ENCODE results near the gene CST4. TPM values are rescaled to one million over a fixed set of nuclear protein-coding genes. Genes with fewer than 3 reads are reported as not detected.
"Not testable (repeated sequence)": the region's sequence is repeated elsewhere in the genome, so short reads cannot be mapped to it uniquely, and the experiment has no call there.

The CST4 gene
- total and polyA plus RNA-seq, 2 donors, result 0.80 to 9.9 TPM

DNA sequence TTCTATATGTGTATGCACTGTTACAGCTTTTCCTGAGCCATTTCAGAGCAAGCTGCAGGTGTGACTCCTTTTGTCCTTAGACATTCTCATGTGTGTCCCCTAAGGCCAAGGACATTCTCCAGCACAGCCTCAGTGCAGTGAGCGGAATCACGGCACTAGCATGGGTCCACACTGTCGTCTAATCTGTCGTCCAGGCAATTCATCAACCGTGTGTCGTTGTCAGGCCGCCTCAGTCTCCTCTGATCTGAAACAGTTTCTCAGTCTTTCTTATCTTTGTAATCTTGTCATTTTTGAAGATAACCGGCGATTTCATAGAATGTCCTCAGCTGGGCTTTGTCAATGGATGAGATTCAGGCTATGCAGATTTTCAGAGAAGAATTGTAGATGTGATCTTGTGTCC is 30.5 kb upstream of the CST4 start:
- not testable (repeated sequence) for DNase-seq (ENCODE audit: low read depth in 6 of 9, low spot score in 9 of 9); H3K27ac ChIP-seq (ENCODE audit: low read depth in 1 of 2, low read length in 1 of 2); H3K4me3 ChIP-seq (ENCODE audit: low read length in 2 of 2); H3K36me3 ChIP-seq (ENCODE audit: control insufficient read depth in 2 of 2, insufficient read depth in 2 of 2, low read length in 1 of 2); H3K4me1 ChIP-seq (ENCODE audit: control insufficient read depth in 2 of 2, insufficient read depth in 2 of 2, low read length in 2 of 2); H3K9me3 ChIP-seq (ENCODE audit: control insufficient read depth in 2 of 2, insufficient read depth in 1 of 2, low read length in 1 of 2); H3K27me3 ChIP-seq (ENCODE audit: control insufficient read depth in 2 of 2, insufficient read depth in 1 of 2, low read length in 1 of 2)
- 83% methylated on average over 9 of the region's 9 CpGs for WGBS

- H3K27me3 ChIP-seq (ENCODE audit: control insufficient read depth in 2 of 2, insufficient read depth in 1 of 2, low read length in 1 of 2); H3K36me3 ChIP-seq (ENCODE audit: control insufficient read depth in 2 of 2, insufficient read depth in 2 of 2, low read length in 1 of 2); DNase-seq (ENCODE audit: low read depth in 6 of 9, low spot score in 9 of 9): not testable (repeated sequence)
Measured at GRCh38 chr20:23711778-23712177, 22.9 kb upstream of the CST4 start.

GRCh38 chr20:23710771-23711170 is 21.9 kb upstream of the CST4 start:
- Histone ChIP-seq H3K4me3 (ENCODE audit: low read length in 2 of 2) (no peak overlapping the region), H3K27ac (ENCODE audit: low read depth in 1 of 2, low read length in 1 of 2) (no peak overlapping the region), H3K4me1 (ENCODE audit: control insufficient read depth in 2 of 2, insufficient read depth in 2 of 2, low read length in 2 of 2) (no peaks in the 10 kb centered on the region), H3K27me3 (ENCODE audit: control insufficient read depth in 2 of 2, insufficient read depth in 1 of 2, low read length in 1 of 2) (no peaks in the 10 kb centered on the region), H3K9me3 (ENCODE audit: control insufficient read depth in 2 of 2, insufficient read depth in 1 of 2, low read length in 1 of 2) (no peaks in the 10 kb centered on the region), H3K36me3 (ENCODE audit: control insufficient read depth in 2 of 2, insufficient read depth in 2 of 2, low read length in 1 of 2) (no peaks in the 10 kb centered on the region)
- no peak for DNase-seq (ENCODE audit: low read depth in 6 of 9, low spot score in 9 of 9)
- WGBS, result 97% methylated on average over 4 of the region's 4 CpGs

More at GRCh38 chr20:23711778-23712177, 22.9 kb upstream of the CST4 start:
- not testable (repeated sequence) for H3K4me3 ChIP-seq (ENCODE audit: low read length in 2 of 2); H3K27ac ChIP-seq (ENCODE audit: low read depth in 1 of 2, low read length in 1 of 2); H3K4me1 ChIP-seq (ENCODE audit: control insufficient read depth in 2 of 2, insufficient read depth in 2 of 2, low read length in 2 of 2); H3K9me3 ChIP-seq (ENCODE audit: control insufficient read depth in 2 of 2, insufficient read depth in 1 of 2, low read length in 1 of 2)

DNA sequence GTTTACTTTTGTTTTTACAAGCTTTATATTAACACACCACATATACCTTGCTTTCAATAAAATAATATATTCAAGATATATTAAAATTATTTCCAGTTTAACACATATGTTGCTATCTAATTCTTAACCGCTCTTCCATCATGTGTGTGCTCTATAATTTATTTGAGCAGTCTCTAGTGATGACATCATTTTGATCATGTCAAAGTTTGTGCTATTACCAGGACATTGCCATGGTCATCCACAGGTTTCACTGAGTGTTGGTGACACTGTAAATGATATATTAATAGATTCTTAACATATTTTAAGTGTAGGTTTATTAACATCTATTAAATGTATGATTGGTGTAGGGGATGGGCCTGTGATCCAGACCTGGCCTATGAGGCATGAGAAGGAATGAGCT is 17.1 kb upstream of the CST4 start:
- Histone ChIP-seq H3K4me1 (ENCODE audit: control insufficient read depth in 2 of 2, insufficient read depth in 2 of 2, low read length in 2 of 2) (no peaks in the 10 kb centered on the region), H3K9me3 (ENCODE audit: control insufficient read depth in 2 of 2, insufficient read depth in 1 of 2, low read length in 1 of 2) (no peaks in the 10 kb centered on the region), H3K36me3 (ENCODE audit: control insufficient read depth in 2 of 2, insufficient read depth in 2 of 2, low read length in 1 of 2) (no peaks in the 10 kb centered on the region), H3K27ac (ENCODE audit: low read depth in 1 of 2, low read length in 1 of 2) (no peak overlapping the region), H3K4me3 (ENCODE audit: low read length in 2 of 2) (no peak overlapping the region), H3K27me3 (ENCODE audit: control insufficient read depth in 2 of 2, insufficient read depth in 1 of 2, low read length in 1 of 2) (peaks cover 0 to 2% of the 10 kb centered on the region in 2 donors)
- WGBS, result 99% methylated on average over 1 of the region's 1 CpG
- DNase-seq (ENCODE audit: low read depth in 6 of 9, low spot score in 9 of 9), result no peak

- H3K4me1 ChIP-seq (ENCODE audit: control insufficient read depth in 2 of 2, insufficient read depth in 2 of 2, low read length in 2 of 2), result no peaks in the 10 kb centered on the region
- peaks cover 0 to 2% of the 10 kb centered on the region in 2 donors for H3K27me3 ChIP-seq (ENCODE audit: control insufficient read depth in 2 of 2, insufficient read depth in 1 of 2, low read length in 1 of 2)
- no peak for DNase-seq (ENCODE audit: low read depth in 6 of 9, low spot score in 9 of 9)
- H3K4me3 ChIP-seq (ENCODE audit: low read length in 2 of 2), result no peak overlapping the region
- H3K36me3 ChIP-seq (ENCODE audit: control insufficient read depth in 2 of 2, insufficient read depth in 2 of 2, low read length in 1 of 2), result no peaks in the 10 kb centered on the region
- no peaks in the 10 kb centered on the region for H3K9me3 ChIP-seq (ENCODE audit: control insufficient read depth in 2 of 2, insufficient read depth in 1 of 2, low read length in 1 of 2)
- 95% methylated on average over 4 of the region's 4 CpGs for WGBS
- H3K27ac ChIP-seq (ENCODE audit: low read depth in 1 of 2, low read length in 1 of 2), result no peak overlapping the region
Measured at GRCh38 chr20:23702021-23702420, 13.2 kb upstream of the CST4 start.

GRCh38 chr20:23700931-23701330 is 12.1 kb upstream of the CST4 start:
- no peak for DNase-seq (ENCODE audit: low read depth in 6 of 9, low spot score in 9 of 9)
- no peaks in the 10 kb centered on the region for H3K4me1 ChIP-seq (ENCODE audit: control insufficient read depth in 2 of 2, insufficient read depth in 2 of 2, low read length in 2 of 2)
- WGBS, result 94% methylated on average over 3 of the region's 3 CpGs

DNA sequence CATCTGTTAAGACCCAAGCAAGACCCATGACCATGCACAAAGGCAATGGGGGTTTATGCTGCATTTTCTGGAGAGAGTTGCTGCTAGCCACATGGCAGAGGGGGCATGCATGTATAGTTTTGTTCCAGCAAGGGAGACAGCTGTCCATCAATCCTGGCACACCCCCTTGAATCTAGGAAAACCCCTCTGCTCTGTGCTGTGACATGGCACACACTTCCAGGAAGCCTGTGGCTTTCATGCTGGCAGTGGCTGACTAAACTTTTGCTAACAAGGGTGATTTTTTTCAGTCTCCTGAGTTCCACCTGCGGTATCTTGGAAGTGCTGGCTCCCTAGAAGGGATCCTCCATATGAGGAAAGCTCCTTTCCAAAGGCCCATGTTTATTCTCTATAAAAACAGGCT is 9.1 kb upstream of the CST4 start:
- WGBS, result 49% methylated on average over 1 of the region's 1 CpG
- Histone ChIP-seq H3K9me3 (ENCODE audit: control insufficient read depth in 2 of 2, insufficient read depth in 1 of 2, low read length in 1 of 2) (no peaks in the 10 kb centered on the region), H3K4me1 (ENCODE audit: control insufficient read depth in 2 of 2, insufficient read depth in 2 of 2, low read length in 2 of 2) (no peaks in the 10 kb centered on the region), H3K36me3 (ENCODE audit: control insufficient read depth in 2 of 2, insufficient read depth in 2 of 2, low read length in 1 of 2) (no peaks in the 10 kb centered on the region), H3K4me3 (ENCODE audit: low read length in 2 of 2) (no peak overlapping the region), H3K27ac (ENCODE audit: low read depth in 1 of 2, low read length in 1 of 2) (no peak overlapping the region), H3K27me3 (ENCODE audit: control insufficient read depth in 2 of 2, insufficient read depth in 1 of 2, low read length in 1 of 2) (peaks cover 0 to 2% of the 10 kb centered on the region in 2 donors)
- no peak for DNase-seq (ENCODE audit: low read depth in 6 of 9, low spot score in 9 of 9)

More at GRCh38 chr20:23700931-23701330, 12.1 kb upstream of the CST4 start:
- Histone ChIP-seq H3K9me3 (ENCODE audit: control insufficient read depth in 2 of 2, insufficient read depth in 1 of 2, low read length in 1 of 2) (no peaks in the 10 kb centered on the region), H3K36me3 (ENCODE audit: control insufficient read depth in 2 of 2, insufficient read depth in 2 of 2, low read length in 1 of 2) (no peaks in the 10 kb centered on the region), H3K4me3 (ENCODE audit: low read length in 2 of 2) (no peak overlapping the region), H3K27ac (ENCODE audit: low read depth in 1 of 2, low read length in 1 of 2) (no peak overlapping the region), H3K27me3 (ENCODE audit: control insufficient read depth in 2 of 2, insufficient read depth in 1 of 2, low read length in 1 of 2) (peaks cover 0 to 2% of the 10 kb centered on the region in 2 donors)

DNA sequence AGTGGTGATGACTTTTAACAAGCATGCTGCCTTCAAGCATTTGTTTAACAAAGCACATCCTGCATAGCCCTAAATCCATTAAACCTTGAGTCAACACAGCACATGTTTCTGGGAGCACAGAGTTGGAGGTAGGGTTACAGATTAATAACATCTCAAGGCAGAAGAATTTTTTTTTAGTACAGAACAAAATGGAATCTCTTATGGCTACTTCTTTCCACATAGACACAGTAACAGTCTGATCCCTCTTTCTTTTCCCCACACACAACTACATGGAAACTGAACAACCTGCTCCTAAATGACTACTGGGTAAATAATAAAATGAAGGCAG is 6.2 kb upstream of the CST4 start:
- H3K4me1 ChIP-seq (ENCODE audit: control insufficient read depth in 2 of 2, insufficient read depth in 2 of 2, low read length in 2 of 2); H3K27me3 ChIP-seq (ENCODE audit: control insufficient read depth in 2 of 2, insufficient read depth in 1 of 2, low read length in 1 of 2); H3K36me3 ChIP-seq (ENCODE audit: control insufficient read depth in 2 of 2, insufficient read depth in 2 of 2, low read length in 1 of 2); DNase-seq (ENCODE audit: low read depth in 6 of 9, low spot score in 9 of 9); H3K4me3 ChIP-seq (ENCODE audit: low read length in 2 of 2); H3K27ac ChIP-seq (ENCODE audit: low read depth in 1 of 2, low read length in 1 of 2); H3K9me3 ChIP-seq (ENCODE audit: control insufficient read depth in 2 of 2, insufficient read depth in 1 of 2, low read length in 1 of 2): not testable (repeated sequence)

DNA sequence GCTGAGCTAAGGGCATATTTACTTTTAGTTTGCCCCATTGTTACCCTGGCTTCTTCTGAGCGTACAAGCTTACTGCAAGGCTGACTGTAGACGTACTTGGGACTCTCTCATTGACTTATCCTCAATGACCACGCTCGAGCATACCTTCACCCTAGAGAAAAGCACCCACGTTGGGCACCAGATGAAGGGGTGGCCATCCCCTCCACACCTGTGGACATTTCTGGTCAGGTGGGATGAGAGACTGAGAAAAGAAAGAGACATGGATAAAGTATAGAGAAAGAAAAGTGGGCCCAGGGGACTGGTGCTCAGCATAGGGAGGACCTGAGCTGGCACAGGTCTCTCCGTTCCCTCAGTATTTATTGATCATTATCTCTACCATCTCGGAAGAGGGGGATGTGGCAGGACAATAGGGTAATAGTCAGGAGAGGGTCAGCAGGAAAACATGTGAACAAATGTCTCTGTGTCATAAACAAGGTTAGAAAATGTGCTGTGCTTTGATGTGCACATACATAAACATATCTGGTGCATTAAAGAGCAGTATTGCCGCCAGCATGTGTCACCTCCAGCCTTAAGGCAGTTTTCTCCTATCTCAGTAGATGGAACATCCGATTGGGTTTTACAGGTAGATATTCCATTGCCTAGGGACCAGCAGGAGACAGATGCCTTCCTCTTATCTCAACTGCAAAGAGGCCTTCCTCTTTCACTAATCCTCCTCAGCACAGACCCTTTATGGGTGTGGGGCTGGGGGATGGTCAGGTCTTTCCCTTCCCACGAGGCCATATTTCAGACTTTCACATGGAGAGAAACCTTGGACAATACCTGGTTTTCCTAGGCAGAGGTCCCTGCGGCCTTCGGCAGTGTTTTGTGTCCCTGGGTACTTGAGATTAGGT is 5.6 kb upstream of the CST4 start:
- H3K27me3 ChIP-seq (ENCODE audit: control insufficient read depth in 2 of 2, insufficient read depth in 1 of 2, low read length in 1 of 2); H3K27ac ChIP-seq (ENCODE audit: low read depth in 1 of 2, low read length in 1 of 2); H3K36me3 ChIP-seq (ENCODE audit: control insufficient read depth in 2 of 2, insufficient read depth in 2 of 2, low read length in 1 of 2); H3K4me3 ChIP-seq (ENCODE audit: low read length in 2 of 2); H3K9me3 ChIP-seq (ENCODE audit: control insufficient read depth in 2 of 2, insufficient read depth in 1 of 2, low read length in 1 of 2); DNase-seq (ENCODE audit: low read depth in 6 of 9, low spot score in 9 of 9); H3K4me1 ChIP-seq (ENCODE audit: control insufficient read depth in 2 of 2, insufficient read depth in 2 of 2, low read length in 2 of 2): not testable (repeated sequence)
- WGBS, result 86% methylated on average over 12 of the region's 12 CpGs

Data from thymus (tissue), 11 donors.